OCI-LY7 (cell line): ENCODE data around the gene PHF20.

Experiments used
- EZH2phosphoT487 ChIP-seq: fragments of 200-600 bp; sonication (generic); IDR thresholded peaks from 2 replicates; pipeline ENCODE4 v1.6.1; 2018; ENCODE audit warnings: low read depth, borderline replicate concordance, mild to moderate bottlenecking, mixed run types, antibody characterized with exemption, low read length, moderate library complexity, mixed read lengths
- TF ChIP-seq, protein P1 (sequence below): fragments of 200-600 bp; sonication (generic); conservative IDR thresholded peaks from 2 replicates; pipeline ENCODE4 v1.5.1; 2014; ENCODE audit warnings: mild to moderate bottlenecking, antibody characterized with exemption, low read length, moderate library complexity, mixed read lengths

DNA sequence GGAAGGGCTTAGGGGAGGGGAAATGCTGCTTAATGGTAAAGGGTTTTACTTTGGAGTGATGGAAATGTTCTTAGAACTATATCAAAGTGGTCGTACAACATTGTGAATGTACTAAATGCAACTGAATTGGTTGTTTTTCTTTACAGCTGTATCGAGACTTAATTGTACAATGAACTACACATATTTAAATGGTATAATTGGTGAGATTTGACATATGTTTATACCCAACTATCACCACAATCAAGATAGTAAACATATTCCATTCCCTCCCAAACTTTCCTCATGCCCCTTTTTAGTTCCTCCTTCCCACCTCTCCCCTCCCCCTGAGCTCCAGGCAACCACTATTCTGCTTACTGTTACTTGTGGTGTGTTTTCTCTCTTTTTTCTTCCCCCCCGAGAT lies 138.4 kb downstream of the PHF20 start:
- TF ChIP-seq, protein P1, sequence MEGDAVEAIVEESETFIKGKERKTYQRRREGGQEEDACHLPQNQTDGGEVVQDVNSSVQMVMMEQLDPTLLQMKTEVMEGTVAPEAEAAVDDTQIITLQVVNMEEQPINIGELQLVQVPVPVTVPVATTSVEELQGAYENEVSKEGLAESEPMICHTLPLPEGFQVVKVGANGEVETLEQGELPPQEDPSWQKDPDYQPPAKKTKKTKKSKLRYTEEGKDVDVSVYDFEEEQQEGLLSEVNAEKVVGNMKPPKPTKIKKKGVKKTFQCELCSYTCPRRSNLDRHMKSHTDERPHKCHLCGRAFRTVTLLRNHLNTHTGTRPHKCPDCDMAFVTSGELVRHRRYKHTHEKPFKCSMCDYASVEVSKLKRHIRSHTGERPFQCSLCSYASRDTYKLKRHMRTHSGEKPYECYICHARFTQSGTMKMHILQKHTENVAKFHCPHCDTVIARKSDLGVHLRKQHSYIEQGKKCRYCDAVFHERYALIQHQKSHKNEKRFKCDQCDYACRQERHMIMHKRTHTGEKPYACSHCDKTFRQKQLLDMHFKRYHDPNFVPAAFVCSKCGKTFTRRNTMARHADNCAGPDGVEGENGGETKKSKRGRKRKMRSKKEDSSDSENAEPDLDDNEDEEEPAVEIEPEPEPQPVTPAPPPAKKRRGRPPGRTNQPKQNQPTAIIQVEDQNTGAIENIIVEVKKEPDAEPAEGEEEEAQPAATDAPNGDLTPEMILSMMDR, result no peak
- no peak for TF ChIP-seq EZH2phosphoT487
